HepG2 (cell line): ENCODE data around the gene HS2ST1.

ENCODE experiments used
- ATF3 ChIP-seq: sonication (generic); formaldehyde crosslinking; IDR thresholded peaks from 2 replicates; pipeline ENCODE4 v1.4.0; 2020; ENCODE audit warnings: missing genetic modification reagents
- BRF2 ChIP-seq: sonication (generic); formaldehyde crosslinking; IDR thresholded peaks from 2 replicates; pipeline ENCODE4 v1.8.1; 2022; ENCODE audit warnings: mild to moderate bottlenecking, missing genetic modification reagents
- CTCF ChIP-seq: sonication (generic); formaldehyde crosslinking; IDR thresholded peaks from 2 replicates; pipeline ENCODE4 v1.5.0; 2020; ENCODE audit warnings: mild to moderate bottlenecking, missing genetic modification reagents, moderate library complexity
- FOXK2 ChIP-seq: fragments of 450-650 bp; IDR thresholded peaks from 2 replicates; pipeline ENCODE4 v1.6.1; 2016
- MAZ ChIP-seq, 2 experiments: sonication (generic) in 1 of 2; formaldehyde crosslinking in 1 of 2; IDR thresholded peaks; 2 replicates each; pipeline versions ENCODE4 v1.5.0 to v1.6.1; 2012 to 2020; ENCODE audit warnings: low read depth in 2 of 2, mild to moderate bottlenecking in 2 of 2, borderline replicate concordance in 1 of 2, improper control_type of control experiment in 1 of 2, low read length in 1 of 2, missing genetic modification reagents in 1 of 2, moderate library complexity in 1 of 2
- NONO ChIP-seq, 2 experiments: fragments of 450-650 bp in 1 of 2; sonication (generic) in 1 of 2; formaldehyde crosslinking in 1 of 2; IDR thresholded peaks in 1 of 2; conservative IDR thresholded peaks in 1 of 2; 2 replicates each; pipeline versions ENCODE4 v1.6.1 to v1.8.0; 2017 to 2022; ENCODE audit warnings: mild to moderate bottlenecking in 1 of 2, missing genetic modification reagents in 1 of 2, moderate library complexity in 1 of 2
- PATZ1 ChIP-seq: sonication (generic); formaldehyde crosslinking; IDR thresholded peaks from 2 replicates; pipeline ENCODE4 v1.4.0; 2020; ENCODE audit warnings: missing genetic modification reagents
- POLR2A ChIP-seq, 2 experiments: IDR thresholded peaks; 2 replicates each; pipeline ENCODE4 v1.6.1; 2011; ENCODE audit warnings: low read depth in 2 of 2, low read length in 2 of 2, mild to moderate bottlenecking in 1 of 2, moderate library complexity in 1 of 2; ENCODE audit not compliant: insufficient read depth in 1 of 2
- TGIF2 ChIP-seq: IDR thresholded peaks from 2 replicates; pipeline ENCODE4 v1.6.1; 2016; ENCODE audit warnings: control low read depth, missing compliant biosample characterization
- ZNF17 ChIP-seq: sonication (generic); formaldehyde crosslinking; IDR thresholded peaks from 2 replicates; pipeline ENCODE4 v1.5.0; 2020; ENCODE audit warnings: mild to moderate bottlenecking, missing genetic modification reagents
- ZNF513 ChIP-seq: sonication (generic); formaldehyde crosslinking; conservative IDR thresholded peaks from 2 replicates; pipeline ENCODE4 v1.5.0; 2020; ENCODE audit warnings: missing genetic modification reagents
- ZNF609 ChIP-seq: sonication (generic); formaldehyde crosslinking; IDR thresholded peaks from 2 replicates; pipeline ENCODE4 v1.4.0; 2020; ENCODE audit warnings: mild to moderate bottlenecking, missing genetic modification reagents, borderline replicate concordance
- ZNF766 ChIP-seq: sonication (generic); formaldehyde crosslinking; IDR thresholded peaks from 2 replicates; pipeline ENCODE4 v1.5.0; 2020; ENCODE audit warnings: missing genetic modification reagents, borderline replicate concordance

GRCh38 chr1:86957221-86957620, 42.8 kb downstream of the HS2ST1 start:
- TF ChIP-seq ZNF766, result no peak
- no peak for TF ChIP-seq ZNF513 (CRISPR knock-in tag)
- TF ChIP-seq POLR2A (IDR thresholded peaks at IDR 0.05; ENCODE audit: insufficient read depth in 1 of 2, low read depth in 2 of 2, low read length in 2 of 2), result no peak
- TF ChIP-seq TGIF2 (CRISPR knock-in tag), result no peak
- no peak for TF ChIP-seq FOXK2
- TF ChIP-seq ZNF17 (CRISPR knock-in tag), result no peak
- TF ChIP-seq BRF2 (CRISPR knock-in tag), result no peak
- TF ChIP-seq CTCF (CRISPR knock-in tag), result no peak
- no peak for TF ChIP-seq MAZ (IDR thresholded peaks at IDR 0.05; ENCODE audit: borderline replicate concordance, low read depth, low read length)
- no peak for TF ChIP-seq MAZ (CRISPR knock-in tag; IDR thresholded peaks at IDR 0.05; ENCODE audit: low read depth)
- no peak for TF ChIP-seq ZNF609 (CRISPR knock-in tag)
- no peak for TF ChIP-seq NONO (IDR thresholded peaks at IDR 0.05)
- no peak for TF ChIP-seq NONO (CRISPR knock-in tag; conservative IDR thresholded peaks at IDR 0.05)
- TF ChIP-seq ATF3 (CRISPR knock-in tag), result no peak
- no peak for TF ChIP-seq PATZ1 (CRISPR knock-in tag)
